Measurements from ENCODE around the gene PLP1.
A peak's percentile ranks its signal among the peaks of the same experiment; 100 is the strongest.
"Not testable (repeated sequence)": the region's sequence is repeated elsewhere in the genome, so short reads cannot be mapped to it uniquely, and the experiment has no call there.

The PLP1 gene

GRCh38 chrX:103776546-103776945 lies at the start of gene PLP1:
Gene PLP1 (plus strand): TSS chrX:103776840. CDS start chrX:103776996, 156 bp downstream.
- no peak for DNase-seq (ENCODE audit: low read depth)

DNA sequence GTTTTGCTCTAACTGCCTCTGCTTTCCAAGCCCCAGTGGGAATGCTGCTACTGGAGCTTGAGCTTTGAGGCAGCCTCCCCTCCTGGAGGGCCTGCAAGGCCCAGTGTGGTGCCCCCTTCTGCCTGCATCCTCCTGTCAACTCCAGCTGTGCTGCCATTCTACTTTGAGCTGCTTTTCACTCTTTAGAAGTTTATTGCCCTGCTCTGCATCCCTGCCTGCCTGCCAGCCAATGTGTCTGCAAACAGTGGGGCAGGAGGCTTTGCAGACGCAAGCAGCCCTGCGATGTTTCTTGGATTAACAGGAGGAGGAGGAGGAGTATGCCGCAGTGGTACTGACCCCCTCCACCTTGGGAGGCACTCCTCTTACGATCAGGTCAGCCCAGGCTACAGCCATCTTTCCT lies 49.5 kb upstream of the PLP1 start:
- DNase-seq (ENCODE audit: low read depth) = no peak

DNA sequence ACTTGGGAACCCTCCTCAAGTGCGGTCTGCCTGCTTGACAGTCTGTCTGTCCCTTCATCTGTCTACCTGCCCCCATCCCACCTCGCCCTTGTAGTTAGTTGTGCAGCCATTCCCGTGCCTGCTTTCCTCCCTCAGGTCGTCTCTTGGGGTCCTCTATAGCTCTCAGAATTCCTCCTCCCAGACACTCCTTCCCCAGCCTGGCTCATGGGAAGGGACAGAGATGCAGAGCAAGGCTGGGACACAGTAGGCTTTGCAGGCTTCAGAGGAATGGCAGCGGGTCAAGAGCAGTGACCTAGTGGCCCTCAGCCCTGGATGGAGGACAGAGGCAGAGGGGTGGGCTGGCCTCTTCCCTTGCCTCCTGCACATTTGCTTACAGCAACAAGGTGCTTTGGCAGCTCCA lies 47.6 kb upstream of the PLP1 start:
- no peak for DNase-seq (ENCODE audit: low read depth)

DNA sequence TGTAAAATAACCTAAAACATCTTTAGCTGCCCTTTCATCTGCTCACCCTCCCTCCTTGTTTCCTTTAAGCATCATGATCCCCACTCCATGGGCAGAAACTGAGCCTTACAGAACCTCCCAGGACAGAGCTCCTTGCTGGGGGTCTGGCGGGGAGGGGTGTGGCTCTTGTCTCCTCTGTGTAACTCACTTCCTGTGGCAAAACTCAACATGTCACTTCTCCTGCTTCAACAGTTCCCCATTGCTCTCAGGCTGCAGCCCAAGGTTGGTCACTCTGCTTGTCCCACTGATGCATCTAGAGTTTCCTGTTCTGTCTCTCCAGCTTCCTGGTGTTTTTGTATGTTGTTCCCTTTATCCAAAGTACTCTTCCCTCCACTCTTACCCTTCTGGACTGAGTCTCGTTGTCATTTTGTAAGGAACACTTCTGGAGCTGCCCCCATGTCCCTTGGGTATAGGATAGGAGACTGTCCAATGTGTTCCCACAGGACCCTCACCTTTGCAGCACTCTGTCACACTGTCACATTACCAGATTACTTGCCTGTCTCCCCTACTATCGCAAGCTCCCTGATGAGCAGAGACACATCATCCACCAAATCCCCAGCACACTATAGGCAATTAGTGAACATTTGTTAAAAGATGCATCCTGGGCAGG lies 46.4 kb upstream of the PLP1 start:
- no peak for DNase-seq (ENCODE audit: low read depth)

DNA sequence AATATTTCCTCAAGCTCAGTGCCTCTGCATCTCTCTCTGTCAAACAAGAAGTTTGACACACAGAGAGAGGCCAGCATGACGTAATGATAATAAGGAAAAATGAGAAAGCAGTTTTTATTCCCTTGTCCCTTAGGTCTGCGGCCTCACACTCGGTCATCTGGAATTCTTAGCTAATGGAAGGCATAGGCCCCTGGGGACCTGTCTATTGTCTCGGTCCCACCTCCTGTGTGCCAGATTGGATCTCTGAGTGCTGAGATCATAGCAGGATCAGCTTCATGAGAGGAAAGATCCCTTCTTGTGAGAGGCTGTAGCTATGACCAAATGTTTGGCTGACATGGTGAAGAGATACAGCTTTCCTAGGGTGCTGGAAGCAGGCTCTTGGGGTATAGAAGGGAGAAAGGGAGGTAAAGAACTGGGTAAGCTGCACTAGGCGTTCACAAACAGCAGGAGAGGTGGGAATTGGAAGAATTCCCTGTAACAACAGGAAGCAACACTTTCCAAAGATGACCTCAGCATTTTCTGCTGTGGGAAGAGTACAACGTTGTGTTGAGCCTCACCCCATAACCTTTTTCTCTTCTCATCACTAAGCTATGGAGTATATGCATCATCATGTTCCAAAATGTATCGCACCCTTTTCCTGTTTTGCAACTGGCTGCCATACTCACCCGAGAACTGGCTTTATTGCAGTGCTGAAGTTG lies 45.7 kb upstream of the PLP1 start:
- DNase-seq (ENCODE audit: low read depth) = peak; percentile 56

DNA sequence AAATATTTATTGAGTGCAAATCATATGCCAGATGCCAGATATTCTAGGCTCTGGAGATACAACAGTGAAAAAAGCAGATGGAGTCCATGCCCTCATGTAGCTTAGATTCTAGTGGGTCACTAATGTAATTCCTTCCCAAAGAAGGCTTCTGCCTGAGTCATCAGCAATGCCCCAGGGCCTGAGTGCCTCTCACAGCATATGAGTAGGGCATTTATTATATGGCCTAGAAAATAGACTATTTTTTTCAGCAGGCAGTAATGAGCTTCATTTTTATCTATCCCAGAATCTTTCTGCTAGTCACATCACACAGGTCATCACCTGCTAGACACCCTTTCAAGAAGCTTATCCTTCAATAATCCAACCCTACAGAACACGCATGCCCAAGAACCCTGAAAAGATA lies 43.6 kb upstream of the PLP1 start:
- DNase-seq (ENCODE audit: low read depth) = no peak

DNA sequence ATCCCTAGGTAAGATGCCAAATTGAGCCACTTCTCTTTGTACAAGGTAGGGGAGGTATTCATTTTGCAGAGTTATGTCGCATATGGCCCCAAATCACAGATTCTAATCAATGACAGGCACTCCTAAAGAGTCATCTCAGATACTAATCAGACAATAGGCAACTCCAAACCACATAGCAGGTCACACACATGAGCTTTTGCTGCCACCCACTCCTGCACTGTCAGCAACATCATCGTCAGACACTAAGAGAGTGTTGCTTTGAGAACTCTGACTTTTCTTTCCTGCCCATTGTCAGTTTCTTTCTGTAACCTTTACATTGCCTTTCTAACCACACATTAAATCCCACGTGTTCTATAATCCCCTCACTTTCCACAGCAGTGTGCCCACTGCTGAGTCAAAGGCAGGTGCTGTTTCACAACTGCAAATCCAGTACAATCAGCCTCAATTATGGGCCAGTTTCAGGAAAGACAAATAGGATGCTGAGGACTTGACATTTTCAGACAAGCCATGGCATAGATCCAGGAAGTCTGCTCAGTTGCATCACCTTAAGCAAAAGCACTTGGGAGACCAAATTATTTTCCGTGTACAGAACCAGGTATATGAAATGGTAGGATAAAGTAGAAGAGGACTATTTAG lies 42.4 kb upstream of the PLP1 start:
- no peak for DNase-seq (ENCODE audit: low read depth)

DNA sequence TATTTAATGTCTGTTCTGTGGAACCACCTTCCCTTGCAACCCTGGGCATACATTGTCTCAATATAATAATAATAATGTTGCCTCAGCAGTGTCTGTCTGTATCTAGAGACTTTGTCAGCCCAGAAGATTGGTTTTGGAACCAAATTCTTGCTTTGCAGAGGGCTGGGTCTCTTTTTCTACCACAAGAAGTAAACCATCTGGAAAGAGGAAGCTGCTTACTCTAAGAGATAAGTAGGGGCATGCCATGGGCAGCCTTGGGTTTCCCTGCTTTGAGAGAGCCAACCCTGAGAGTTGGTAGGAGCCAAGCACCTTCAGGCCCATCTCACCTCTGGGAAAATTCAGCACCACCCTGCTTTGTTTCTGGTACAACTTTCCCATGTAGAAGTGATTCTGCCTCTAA lies 38.9 kb upstream of the PLP1 start:
- DNase-seq (ENCODE audit: low read depth) = no peak

GRCh38 chrX:103739421-103739820 lies 37.2 kb upstream of the PLP1 start:
- DNase-seq (ENCODE audit: low read depth) = no peak

GRCh38 chrX:103741879-103742278 lies 34.8 kb upstream of the PLP1 start:
- DNase-seq (ENCODE audit: low read depth) = no peak

DNA sequence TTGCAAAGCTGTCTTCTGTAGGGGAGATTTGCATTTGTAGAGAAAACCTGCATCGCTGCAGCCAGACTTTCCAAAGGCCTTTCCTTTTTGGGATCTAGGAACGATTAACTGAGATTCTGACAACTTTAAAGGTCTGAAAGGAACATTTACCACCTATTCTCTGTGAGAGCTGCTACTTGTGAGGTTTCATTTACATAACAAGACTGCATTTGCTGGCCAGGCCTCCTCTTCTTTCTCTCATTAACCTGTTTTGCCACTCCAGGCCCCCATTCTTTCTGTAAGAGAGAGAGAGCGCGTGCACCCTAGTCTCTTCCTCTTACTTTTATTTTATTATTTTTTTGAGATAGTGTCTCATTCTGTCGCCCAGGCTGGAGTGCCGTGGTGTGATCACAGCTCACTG lies 34.3 kb upstream of the PLP1 start:
- no peak for DNase-seq (ENCODE audit: low read depth)

DNA sequence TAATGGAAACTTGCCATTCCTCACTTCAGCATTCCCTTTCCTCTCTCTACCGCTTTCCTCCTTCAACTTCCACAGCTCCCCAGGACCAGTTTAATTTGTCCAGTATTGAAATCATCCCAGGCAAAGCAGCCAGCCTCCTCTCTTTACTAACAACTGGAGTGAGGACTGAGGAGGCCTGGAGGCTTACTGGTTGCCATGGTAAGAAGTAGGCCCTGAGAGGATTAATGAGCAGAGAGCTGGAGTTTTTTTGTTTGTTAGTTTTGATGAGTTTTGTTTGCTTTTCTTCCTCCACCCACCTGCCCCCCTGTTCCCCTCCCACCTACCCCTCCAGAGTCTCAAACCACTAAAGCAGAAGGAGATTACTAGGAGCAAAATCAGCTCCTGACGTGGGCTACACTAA lies 29.5 kb upstream of the PLP1 start:
- no peak for DNase-seq (ENCODE audit: low read depth)

DNA sequence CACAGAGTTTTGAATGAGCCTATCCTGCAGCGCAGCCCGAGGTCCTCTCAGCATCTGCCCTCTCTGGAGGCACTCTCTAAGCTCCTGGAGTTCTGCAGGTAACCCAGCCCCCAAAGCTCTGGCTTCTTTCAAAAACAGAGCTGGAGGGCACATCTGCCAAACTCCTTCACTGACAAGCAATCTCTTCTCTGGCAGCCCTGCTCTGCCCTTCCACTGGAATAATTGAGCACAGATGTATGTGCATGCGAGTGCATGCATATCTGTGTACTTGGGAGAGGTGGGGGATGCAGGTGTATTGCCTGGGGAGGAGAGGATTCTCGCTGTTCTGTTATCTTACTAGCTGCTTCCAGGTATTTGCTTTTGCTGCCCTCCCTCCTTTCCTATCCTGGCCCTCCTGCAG lies 22.2 kb upstream of the PLP1 start:
- DNase-seq (ENCODE audit: low read depth) = no peak

DNA sequence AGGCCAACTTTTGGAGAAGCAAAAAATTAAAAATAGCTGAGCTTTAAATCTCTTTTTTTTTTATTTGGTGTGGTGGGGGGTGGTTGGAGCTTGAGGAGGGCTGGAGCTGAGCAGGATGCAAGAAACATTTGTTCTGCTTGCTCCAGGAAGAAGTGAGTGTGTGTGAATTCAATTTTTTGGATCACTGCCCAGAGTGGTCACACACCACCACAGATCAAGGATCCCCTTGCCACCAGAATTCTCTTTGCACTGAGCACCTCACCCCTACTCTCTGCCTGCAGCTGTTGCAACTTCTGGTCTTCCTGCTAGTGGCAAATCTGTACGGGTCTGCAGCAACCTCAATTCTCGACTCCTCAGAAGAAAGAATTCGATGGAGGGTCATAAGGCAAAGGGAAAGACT lies 19.9 kb upstream of the PLP1 start:
- DNase-seq (ENCODE audit: low read depth) = no peak

DNA sequence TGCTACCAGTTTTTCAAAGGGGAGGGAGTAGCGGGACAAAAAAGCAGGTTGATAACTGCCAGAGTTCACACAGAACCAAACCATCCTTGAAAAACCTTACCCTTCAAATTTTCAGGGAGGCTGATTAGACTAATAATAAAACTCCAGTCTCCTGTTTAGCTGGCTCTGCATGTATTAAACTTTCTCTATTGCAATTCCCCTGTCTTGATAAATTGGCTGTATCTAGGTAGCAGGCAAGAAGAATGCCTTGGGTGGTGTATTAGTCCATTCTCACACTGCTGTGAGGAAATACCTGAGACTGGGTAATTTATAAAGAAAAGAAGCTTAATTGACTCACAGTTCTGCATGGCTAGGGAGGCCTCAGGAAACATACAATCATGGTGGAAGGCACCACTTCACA lies 18.1 kb upstream of the PLP1 start:
- no peak for DNase-seq (ENCODE audit: low read depth)

DNA sequence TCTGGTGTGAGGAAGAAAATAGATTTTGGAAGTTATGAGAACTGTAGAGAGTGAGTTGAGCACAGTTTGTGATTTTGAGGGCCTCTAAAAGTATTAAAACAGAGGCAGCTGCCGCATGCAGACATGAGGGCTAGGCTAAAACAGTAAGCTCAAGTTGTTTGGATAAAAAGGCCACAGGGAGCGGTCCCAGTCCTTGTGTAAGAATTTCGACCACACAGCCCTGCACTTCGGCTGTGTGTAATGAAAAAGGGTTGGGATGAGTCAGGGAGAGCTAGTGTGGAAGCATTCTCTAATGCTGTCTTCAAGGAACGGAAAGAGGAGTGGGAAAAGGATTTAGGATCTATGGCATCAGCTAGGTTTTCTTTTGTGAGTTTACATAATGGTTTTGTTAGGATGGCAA lies 13.1 kb upstream of the PLP1 start:
- not testable (repeated sequence) for DNase-seq (ENCODE audit: low read depth)

DNA sequence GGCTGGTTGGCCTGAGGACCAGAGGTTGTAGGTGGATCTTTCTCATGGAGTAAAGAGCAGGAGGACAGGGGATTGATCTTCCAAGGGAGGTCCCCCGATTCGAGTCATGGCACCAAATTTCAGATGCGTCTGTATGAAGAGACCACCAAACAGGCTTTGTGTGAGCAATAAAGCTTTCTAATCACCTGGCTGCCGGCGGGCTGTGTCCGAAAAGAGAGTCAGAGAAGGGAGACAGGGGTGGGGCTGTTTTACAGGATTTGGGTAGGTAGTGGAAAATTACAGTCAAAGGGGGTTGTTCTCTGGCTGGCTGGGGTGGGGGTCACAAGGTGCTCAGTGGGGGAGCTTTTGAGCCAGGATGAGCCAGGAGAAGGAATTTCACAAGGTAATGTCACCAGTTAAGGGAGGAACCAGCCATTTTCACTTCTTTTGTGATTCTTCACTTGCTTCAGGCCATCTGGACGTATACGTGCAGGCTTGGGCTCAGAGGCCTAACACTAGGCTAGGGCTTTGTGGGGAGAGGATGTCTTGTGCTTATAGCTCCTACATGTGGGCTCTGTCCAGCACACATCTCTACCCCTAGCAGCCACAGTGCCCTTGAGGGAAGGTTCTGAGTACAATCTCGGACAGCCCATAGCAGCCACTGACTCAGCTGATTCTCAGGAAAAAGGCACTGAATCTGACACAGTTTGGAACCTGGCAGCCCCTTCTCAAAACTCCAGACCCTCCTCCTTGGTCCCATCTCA lies 9.7 kb upstream of the PLP1 start:
- DNase-seq (ENCODE audit: low read depth) = not testable (repeated sequence)

DNA sequence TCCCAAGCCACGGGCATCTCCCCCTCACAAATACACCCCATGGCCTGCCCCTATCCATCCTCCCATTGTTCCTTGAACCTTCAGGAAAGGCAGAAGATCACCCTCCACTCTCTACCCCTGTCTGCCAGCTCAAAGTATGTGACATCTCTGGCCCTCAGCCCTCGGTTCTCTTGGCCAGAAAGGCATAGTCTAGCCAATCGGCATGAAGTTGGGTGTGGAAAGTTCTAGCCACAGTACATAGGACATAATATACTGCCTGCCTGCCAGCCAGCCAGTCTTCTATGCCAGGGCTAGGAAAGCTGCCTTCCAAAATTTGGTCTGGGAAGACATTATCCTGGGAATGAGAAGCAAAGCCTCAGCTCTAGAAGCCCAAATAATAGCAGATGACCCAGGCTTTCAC lies 3.2 kb upstream of the PLP1 start:
- no peak for DNase-seq (ENCODE audit: low read depth)

DNA sequence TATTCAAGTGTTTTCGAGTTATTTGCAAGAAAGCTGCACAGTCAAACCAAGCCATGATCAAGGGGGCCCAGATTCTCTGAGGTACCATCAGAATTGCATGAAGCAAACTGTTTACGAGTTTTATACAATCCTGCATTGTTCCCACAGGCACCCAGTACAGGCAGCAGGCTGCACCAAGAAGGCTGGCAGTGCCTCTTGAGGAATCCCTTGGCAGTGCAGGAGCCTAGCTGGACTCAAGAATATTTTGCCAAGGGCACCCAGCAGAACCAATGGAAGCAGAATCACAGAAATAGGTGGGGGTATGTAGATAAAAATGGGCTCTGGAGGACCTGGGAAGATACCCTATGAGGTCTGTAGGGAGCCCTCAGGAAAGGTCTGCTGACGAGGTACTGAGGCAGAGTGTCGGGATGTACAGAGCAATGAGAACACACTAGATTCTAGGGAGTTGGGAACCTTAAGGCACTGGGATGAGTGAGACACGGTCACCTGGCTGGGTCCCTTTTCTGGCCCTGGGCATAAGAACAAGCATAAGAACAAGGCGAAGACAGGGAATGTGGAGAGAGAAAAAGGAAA lies 2.5 kb upstream of the PLP1 start:
- DNase-seq (ENCODE audit: low read depth) = peak; percentile 22

DNA sequence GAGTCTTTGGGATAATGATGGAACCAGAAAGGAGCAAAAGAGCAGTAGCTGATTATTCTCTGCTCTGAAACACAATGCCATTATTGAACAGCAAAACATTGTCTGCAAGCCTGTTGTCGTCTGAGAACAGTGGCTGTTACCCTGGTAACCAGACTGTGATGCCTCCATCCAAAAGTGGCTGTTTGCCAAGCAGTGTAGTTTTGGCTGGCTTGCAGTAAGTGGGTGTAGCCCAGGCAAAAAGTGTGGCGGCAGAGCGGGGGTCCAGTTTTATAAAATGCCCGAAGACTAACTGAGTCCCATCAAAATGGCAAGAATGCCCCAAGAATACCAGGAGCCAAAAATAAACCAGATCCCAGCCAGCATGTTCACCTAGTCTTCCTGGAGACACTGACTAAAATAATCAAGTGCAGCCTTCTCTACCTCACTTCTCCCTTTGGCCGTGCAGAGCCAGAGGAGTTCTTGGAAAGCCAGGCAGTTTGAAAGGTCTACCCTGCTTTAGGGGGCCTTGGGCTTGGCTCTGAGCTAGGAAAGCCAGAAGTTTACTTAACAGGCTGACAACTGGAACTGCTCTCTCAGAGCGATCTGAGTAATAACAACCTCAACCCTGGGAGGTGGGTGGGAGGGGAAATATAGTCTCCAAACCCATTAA lies 2.6 kb downstream of the PLP1 start:
- no peak for DNase-seq (ENCODE audit: low read depth)

GRCh38 chrX:103780336-103781061 lies 3.9 kb downstream of the PLP1 start:
- DNase-seq (ENCODE audit: low read depth) = no peak

All from GM04504 (cell line).